Liver (tissue), 9 donors: ENCODE measurements around the gene NR1I3. TPM values are rescaled to one million over a fixed set of nuclear protein-coding genes. Genes with fewer than 3 reads are reported as not detected.

Experiments used
- DNase-seq: peaks from one replicate; pipeline ENCODE4 v3.0.0-alpha.2; 2017; ENCODE audit warnings: low spot score
- H3K27ac ChIP-seq, 2 donors: one replicate each; pipeline ENCODE4 v1.7.0; 2013; ENCODE audit warnings: inconsistent platforms in 2 of 2, low read length in 2 of 2, control low read depth in 1 of 2, low read depth in 1 of 2, mild to moderate bottlenecking in 1 of 2
- H3K27me3 ChIP-seq, 4 donors: one replicate each; pipeline versions ENCODE4 v1.6.1 to v1.7.0; 2013; ENCODE audit warnings: low read length in 3 of 4, inconsistent platforms in 1 of 4, mild to moderate bottlenecking in 1 of 4, moderate library complexity in 1 of 4; ENCODE audit not compliant: control insufficient read depth in 4 of 4, insufficient read depth in 4 of 4
- H3K36me3 ChIP-seq, 4 donors: one replicate each; pipeline versions ENCODE4 v1.6.1 to v1.7.0; 2013; ENCODE audit warnings: low read length in 3 of 4, mild to moderate bottlenecking in 3 of 4, low read depth in 1 of 4, moderate library complexity in 1 of 4; ENCODE audit not compliant: control insufficient read depth in 4 of 4, insufficient read depth in 3 of 4
- H3K4me1 ChIP-seq, 4 donors: one replicate each; pipeline versions ENCODE4 v1.6.1 to v1.7.0; 2013; ENCODE audit warnings: low read length in 3 of 4, mild to moderate bottlenecking in 3 of 4, moderate library complexity in 1 of 4; ENCODE audit not compliant: control insufficient read depth in 4 of 4, insufficient read depth in 4 of 4
- H3K4me3 ChIP-seq, 3 donors: one replicate each; pipeline versions ENCODE4 v1.6.1 to v1.7.0; 2013; ENCODE audit warnings: low read length in 3 of 3, control low read depth in 1 of 3, low read depth in 1 of 3, mild to moderate bottlenecking in 1 of 3
- H3K9ac ChIP-seq, 2 donors: one replicate each; pipeline ENCODE4 v1.7.0; 2013; ENCODE audit warnings: low read length in 2 of 2, mild to moderate bottlenecking in 2 of 2, moderate library complexity in 2 of 2, control low read depth in 1 of 2, low read depth in 1 of 2
- H3K9me3 ChIP-seq, 4 donors: one replicate each; pipeline versions ENCODE4 v1.6.1 to v1.7.0; 2013; ENCODE audit warnings: low read length in 3 of 4; ENCODE audit not compliant: control insufficient read depth in 4 of 4
- CTCF ChIP-seq: fragments of 150-350 bp; IDR thresholded peaks from 2 replicates; pipeline ENCODE4 v1.5.1; 2017; ENCODE audit warnings: improper control_type of control experiment, low read depth, low read length; ENCODE audit not compliant: missing input control
- EGR1 ChIP-seq, 2 donors: IDR thresholded peaks; 2 replicates each; pipeline ENCODE4 v1.6.1; 2016 to 2018; ENCODE audit warnings: antibody characterized with exemption in 2 of 2, low read depth in 2 of 2
- GABPA ChIP-seq, 2 donors: IDR thresholded peaks in 1 of 2; conservative IDR thresholded peaks in 1 of 2; 2 replicates each; pipeline ENCODE4 v1.6.1; 2016; ENCODE audit warnings: antibody characterized with exemption in 2 of 2, mild to moderate bottlenecking in 1 of 2, moderate library complexity in 1 of 2
- HNF4A ChIP-seq, 2 donors: conservative IDR thresholded peaks; 2 replicates each; pipeline ENCODE4 v1.6.1; 2016; ENCODE audit warnings: antibody characterized with exemption in 2 of 2, mild to moderate bottlenecking in 2 of 2
- HNF4G ChIP-seq: IDR thresholded peaks from 2 replicates; pipeline ENCODE4 v1.6.1; 2016; ENCODE audit warnings: antibody characterized with exemption
- JUND ChIP-seq, 2 donors: IDR thresholded peaks; 2 replicates each; pipeline ENCODE4 v1.6.1; 2016; ENCODE audit warnings: antibody characterized with exemption in 2 of 2
- MAX ChIP-seq: IDR thresholded peaks from 2 replicates; pipeline ENCODE4 v1.6.1; 2016; ENCODE audit warnings: antibody characterized with exemption
- NR2F2 ChIP-seq: IDR thresholded peaks from 2 replicates; pipeline ENCODE4 v1.6.1; 2016; ENCODE audit warnings: antibody characterized with exemption
- RAD21 ChIP-seq, 2 donors: IDR thresholded peaks; 2 replicates each; pipeline ENCODE4 v1.6.1; 2016; ENCODE audit warnings: antibody characterized with exemption in 2 of 2, mild to moderate bottlenecking in 2 of 2
- REST ChIP-seq: IDR thresholded peaks from 2 replicates; pipeline ENCODE4 v1.6.1; 2016; ENCODE audit warnings: antibody characterized with exemption, mild to moderate bottlenecking
- RXRA ChIP-seq, 2 donors: IDR thresholded peaks; 2 replicates each; pipeline ENCODE4 v1.6.1; 2017 to 2018; ENCODE audit warnings: antibody characterized with exemption in 2 of 2, mild to moderate bottlenecking in 1 of 2
- SP1 ChIP-seq: IDR thresholded peaks from 2 replicates; pipeline ENCODE4 v1.6.1; 2018; ENCODE audit warnings: antibody characterized with exemption, mild to moderate bottlenecking
- TAF1 ChIP-seq: conservative IDR thresholded peaks from 2 replicates; pipeline ENCODE4 v1.6.1; 2016; ENCODE audit warnings: antibody characterized with exemption, mild to moderate bottlenecking
- YY1 ChIP-seq: IDR thresholded peaks from 2 replicates; pipeline ENCODE4 v1.6.1; 2016; ENCODE audit warnings: antibody characterized with exemption, mild to moderate bottlenecking
- ZBTB33 ChIP-seq: IDR thresholded peaks from 2 replicates; pipeline ENCODE4 v1.6.1; 2016; ENCODE audit warnings: antibody characterized with exemption
- WGBS: extraction: QIAGEN DNeasy Blood & Tissue Kit; methylation state at CpG from one replicate; pipeline ENCODE4 v1.1.7; 2013; 5-methylcytosine and 5-hydroxymethylcytosine counted together
- polyA plus RNA-seq, 2 donors: library from polyadenylated mRNA; stranded (reverse) in 1 of 2; unstranded in 1 of 2; fragments of 200-250 nt in 1 of 2; fragments of >200 nt in 1 of 2; fragmentation: Nextera tagmentation in 1 of 2; extraction: Ambion mirVana in 1 of 2; gene quantifications; one replicate each; pipeline versions ENCODE4 v1.2.1 to v1.2.3, GENCODE V29; 2013 to 2015
- total RNA-seq, 2 donors: library from RNA; depleted of rRNA; stranded (reverse); fragments of >200 nt; gene quantifications; one replicate each; pipeline ENCODE4 v1.2.3, GENCODE V29; 2014
- donor health status: healthy.
- donor health status: healthy.
- donor health status: healthy.
- donor health status: healthy.
- donor health status: healthy.

NR1I3 gene
- total and polyA plus RNA-seq, 4 donors: 10.4 to 128 (median 47.7) TPM

GRCh38 chr1:161198897-161199431, 39.0 kb downstream of the NR1I3 start, which contains the start of gene ADAMTS4:
Gene ADAMTS4 (minus strand): TSS chr1:161199054. CDS start chr1:161198627, 427 bp downstream.
- 79% methylated on average over 11 of the region's 11 CpGs for whole genome bisulfite sequencing
- Histone ChIP-seq H3K27me3 (no peaks in the 10 kb centered on the region), H3K4me3 (peak within 1 kb of the TSS; percentile 2 to 29 (median 21)), H3K9ac (peak within 1 kb of the TSS in 1 of 2 donors; percentile 0), H3K9me3 (no peaks in the 10 kb centered on the region), H3K4me1 (peaks cover 8 to 30% (median 22%) of the 10 kb centered on the region in 4 donors), H3K27ac (peak within 1 kb of the TSS; percentile 83 to 95), H3K36me3 (peaks cover 0 to 3% (median 0%) of the 10 kb centered on the region in 4 donors)
- TF ChIP-seq RXRA (IDR thresholded peaks at IDR 0.05): no peak
- TF ChIP-seq CTCF: no peak
- TF ChIP-seq EGR1 (IDR thresholded peaks at IDR 0.05; ENCODE audit: low read depth in 2 of 2): no peak
- no peak for TF ChIP-seq SP1
- TF ChIP-seq HNF4G: no peak
- no peak for TF ChIP-seq TAF1
- no peak for TF ChIP-seq HNF4A (conservative IDR thresholded peaks at IDR 0.05)
- no peak for TF ChIP-seq ZBTB33
- TF ChIP-seq MAX: no peak
- TF ChIP-seq YY1: no peak
- no peak for TF ChIP-seq RAD21 (IDR thresholded peaks at IDR 0.05)
- TF ChIP-seq JUND (IDR thresholded peaks at IDR 0.05): no peak
- no peak for TF ChIP-seq GABPA (IDR thresholded peaks at IDR 0.05 in 1 of 2, conservative IDR thresholded peaks at IDR 0.05 in 1 of 2)
- TF ChIP-seq NR2F2: no peak
- no peak for DNase-seq

GRCh38 chr1:161198194-161198896, 39.7 kb downstream of the NR1I3 start:
- H3K9me3 ChIP-seq: no peaks in the 10 kb centered on the region
- H3K4me3 ChIP-seq: peak overlapping the region; percentile 2 to 29 (median 21)
- no peaks in the 10 kb centered on the region for H3K27me3 ChIP-seq
- peak; percentile 9 for TF ChIP-seq NR2F2
- TF ChIP-seq REST: no peak
- 50% methylated on average over 20 of the region's 20 CpGs for WGBS
- peak overlapping the region; percentile 73 to 95 for H3K27ac ChIP-seq
- H3K36me3 ChIP-seq: no peaks in the 10 kb centered on the region
- H3K9ac ChIP-seq: peak overlapping the region in 1 of 2 donors; percentile 0
- H3K4me1 ChIP-seq: peaks cover 7 to 31% (median 22%) of the 10 kb centered on the region in 4 donors
- DNase-seq: no peak
